HG02678 (cell line): ENCODE results near the gene SYCE1.
"Not testable (repeated sequence)": the region's sequence is repeated elsewhere in the genome, so short reads cannot be mapped to it uniquely, and the experiment has no call there.

Experiments used
- ATAC-seq: cut with Tn5 transposase; IDR thresholded peaks from one replicate; pipeline ENCODE4 v1.9.1; 2021; ENCODE audit warnings: mild to moderate bottlenecking, moderate library complexity; ENCODE audit not compliant: unreplicated experiment

SYCE1 gene

GRCh38 chr10:133565441-133566294, at the start of gene SYCE1:
SYCE1 (minus strand) TSS chr10:133565583; CDS start chr10:133565529, 54 bp downstream.
- ATAC-seq: no peak

- no peak for ATAC-seq
These were observed 49.6 kb upstream of the SYCE1 start for GRCh38 chr10:133614830-133615580.

- ATAC-seq: no peak
These were observed 48.3 kb upstream of the SYCE1 start for GRCh38 chr10:133613699-133614098.

GRCh38 chr10:133611079-133611478, 45.7 kb upstream of the SYCE1 start:
- ATAC-seq: no peak

GRCh38 chr10:133608855-133609254, 43.5 kb upstream of the SYCE1 start:
- ATAC-seq: no peak

- not testable (repeated sequence) for ATAC-seq
These were observed 38.1 kb upstream of the SYCE1 start for GRCh38 chr10:133603434-133603833.

GRCh38 chr10:133600657-133601056, 35.3 kb upstream of the SYCE1 start:
- no peak for ATAC-seq

GRCh38 chr10:133599869-133600268, 34.5 kb upstream of the SYCE1 start:
- ATAC-seq: not testable (repeated sequence)

- no peak for ATAC-seq
These were observed 27.3 kb upstream of the SYCE1 start for GRCh38 chr10:133592716-133593115.

GRCh38 chr10:133590970-133591359, 25.6 kb upstream of the SYCE1 start:
- ATAC-seq: no peak

- ATAC-seq: no peak
These were observed 25.0 kb upstream of the SYCE1 start for GRCh38 chr10:133590226-133590969.

- not testable (repeated sequence) for ATAC-seq
These were observed 11.7 kb upstream of the SYCE1 start for GRCh38 chr10:133577037-133577436.

GRCh38 chr10:133573460-133573859, 8.1 kb upstream of the SYCE1 start:
- ATAC-seq: not testable (repeated sequence)

GRCh38 chr10:133572055-133572454, 6.7 kb upstream of the SYCE1 start:
- not testable (repeated sequence) for ATAC-seq

- ATAC-seq: not testable (repeated sequence)
These were observed 4.4 kb upstream of the SYCE1 start for GRCh38 chr10:133569801-133570200.

GRCh38 chr10:133568831-133569527, 3.6 kb upstream of the SYCE1 start:
- not testable (repeated sequence) for ATAC-seq

- ATAC-seq: no peak
These were observed 2.9 kb upstream of the SYCE1 start for GRCh38 chr10:133568287-133568614.

- no peak for ATAC-seq
These were observed 2.4 kb upstream of the SYCE1 start for GRCh38 chr10:133567609-133568286.

GRCh38 chr10:133567119-133567518, 1.7 kb upstream of the SYCE1 start:
- ATAC-seq: no peak

GRCh38 chr10:133564816-133565215, 567 bp downstream of the SYCE1 start:
- ATAC-seq: no peak
